Choroid plexus epithelial cell (primary cell): ENCODE measurements around the gene SGCD.

Experiments
- DNase-seq: peaks from one replicate; pipeline ENCODE4 v3.0.0-alpha.2; 2010; ENCODE audit warnings: low read depth
- H3K4me3 ChIP-seq: 2 replicates; pipeline ENCODE4 v1.5.1; 2011; ENCODE audit warnings: low read depth, mild to moderate bottlenecking, control low read depth, low read length, moderate library complexity
- TF ChIP-seq, protein P1 (sequence below): conservative IDR thresholded peaks from 2 replicates; pipeline ENCODE4 v1.5.1; 2011; ENCODE audit warnings: low read depth, mild to moderate bottlenecking, control low read depth, inconsistent platforms, low read length, moderate library complexity

Gene SGCD

DNA sequence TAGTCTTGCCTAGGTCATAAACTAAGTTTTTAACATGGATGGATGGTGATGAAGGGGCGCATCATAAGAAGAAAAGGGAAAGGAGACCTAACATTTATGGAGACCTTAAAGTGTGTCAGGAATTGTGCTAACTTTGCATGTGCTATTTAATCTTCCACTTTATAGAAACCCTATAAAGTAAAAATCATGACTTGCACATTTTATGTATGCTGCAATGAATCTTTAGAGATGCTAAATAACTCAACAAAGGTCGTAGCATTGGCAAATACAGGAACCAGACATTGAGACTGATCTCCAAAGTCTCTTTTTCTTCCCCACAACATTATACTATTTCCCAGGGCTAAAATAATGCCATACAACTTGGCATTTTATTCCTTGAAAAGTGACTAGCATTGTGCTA is 214.6 kb downstream of the SGCD start:
- no peak for DNase-seq
- TF ChIP-seq, protein P1, sequence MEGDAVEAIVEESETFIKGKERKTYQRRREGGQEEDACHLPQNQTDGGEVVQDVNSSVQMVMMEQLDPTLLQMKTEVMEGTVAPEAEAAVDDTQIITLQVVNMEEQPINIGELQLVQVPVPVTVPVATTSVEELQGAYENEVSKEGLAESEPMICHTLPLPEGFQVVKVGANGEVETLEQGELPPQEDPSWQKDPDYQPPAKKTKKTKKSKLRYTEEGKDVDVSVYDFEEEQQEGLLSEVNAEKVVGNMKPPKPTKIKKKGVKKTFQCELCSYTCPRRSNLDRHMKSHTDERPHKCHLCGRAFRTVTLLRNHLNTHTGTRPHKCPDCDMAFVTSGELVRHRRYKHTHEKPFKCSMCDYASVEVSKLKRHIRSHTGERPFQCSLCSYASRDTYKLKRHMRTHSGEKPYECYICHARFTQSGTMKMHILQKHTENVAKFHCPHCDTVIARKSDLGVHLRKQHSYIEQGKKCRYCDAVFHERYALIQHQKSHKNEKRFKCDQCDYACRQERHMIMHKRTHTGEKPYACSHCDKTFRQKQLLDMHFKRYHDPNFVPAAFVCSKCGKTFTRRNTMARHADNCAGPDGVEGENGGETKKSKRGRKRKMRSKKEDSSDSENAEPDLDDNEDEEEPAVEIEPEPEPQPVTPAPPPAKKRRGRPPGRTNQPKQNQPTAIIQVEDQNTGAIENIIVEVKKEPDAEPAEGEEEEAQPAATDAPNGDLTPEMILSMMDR: no peak
- no peak overlapping the region for H3K4me3 ChIP-seq

DNA sequence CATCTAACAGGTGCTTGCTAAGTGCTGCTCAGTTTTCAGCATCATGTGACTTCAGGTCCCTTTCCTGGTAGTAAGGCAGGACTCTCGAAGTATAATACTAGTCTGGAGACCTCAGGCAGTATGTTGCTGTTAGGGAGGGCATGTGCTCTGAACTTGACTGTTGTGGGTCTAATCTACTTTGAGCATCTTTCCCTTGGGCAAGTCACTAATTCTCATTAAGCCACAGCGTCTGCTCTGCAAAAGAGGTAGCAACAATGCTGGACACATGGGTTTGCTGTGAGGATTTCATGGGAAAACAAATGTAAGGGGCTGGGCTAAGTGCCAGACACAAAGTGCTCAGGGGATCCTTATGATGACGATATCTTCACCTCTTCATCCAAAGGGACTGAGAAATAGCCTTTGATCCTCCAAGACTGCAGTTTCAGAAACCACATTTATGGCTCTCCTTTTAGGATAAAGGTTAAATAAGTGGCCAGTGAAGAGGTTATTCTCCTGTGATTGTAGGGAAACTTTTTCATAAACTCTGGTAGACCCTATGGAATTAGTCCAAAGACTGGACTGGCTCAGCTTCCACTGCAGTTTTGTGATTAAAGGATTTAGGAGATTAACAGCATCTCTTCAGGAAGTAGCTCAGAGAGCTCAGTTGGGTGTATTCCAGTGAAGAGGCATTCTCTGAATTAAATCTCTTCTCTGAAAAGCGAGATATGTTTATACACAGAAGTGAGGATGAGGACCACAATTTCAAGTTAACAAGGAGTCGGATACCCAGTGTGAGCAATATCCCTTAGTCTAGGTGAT is 216.6 kb downstream of the SGCD start:
- no peak overlapping the region for H3K4me3 ChIP-seq
- TF ChIP-seq, protein P1: no peak
- no peak for DNase-seq

DNA sequence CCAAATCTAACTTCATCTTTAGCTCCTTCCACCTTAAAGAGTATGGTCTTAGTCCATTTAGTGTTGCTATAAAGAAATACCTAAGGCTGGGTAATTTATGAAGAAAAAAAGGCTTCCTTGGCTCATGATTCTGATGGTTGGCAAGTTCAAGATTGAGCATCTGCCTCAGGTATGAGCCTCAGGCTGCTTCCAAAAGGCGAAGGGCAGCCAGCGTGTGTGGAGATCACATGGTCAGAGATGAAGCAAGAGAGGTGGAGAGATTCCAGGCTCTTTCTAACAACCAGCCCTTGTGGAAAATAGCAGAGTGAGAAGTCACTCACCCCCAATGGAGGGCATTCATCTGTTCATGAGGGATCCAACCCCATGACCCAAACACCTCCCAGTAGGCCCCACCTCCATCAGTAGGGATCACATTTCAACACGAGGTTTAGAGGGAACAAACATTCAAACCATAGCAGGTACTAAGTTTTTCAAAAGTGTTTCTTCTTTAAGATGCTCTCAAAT is 225.9 kb downstream of the SGCD start:
- TF ChIP-seq, protein P1: no peak
- no peak overlapping the region for H3K4me3 ChIP-seq
- DNase-seq: no peak

DNA sequence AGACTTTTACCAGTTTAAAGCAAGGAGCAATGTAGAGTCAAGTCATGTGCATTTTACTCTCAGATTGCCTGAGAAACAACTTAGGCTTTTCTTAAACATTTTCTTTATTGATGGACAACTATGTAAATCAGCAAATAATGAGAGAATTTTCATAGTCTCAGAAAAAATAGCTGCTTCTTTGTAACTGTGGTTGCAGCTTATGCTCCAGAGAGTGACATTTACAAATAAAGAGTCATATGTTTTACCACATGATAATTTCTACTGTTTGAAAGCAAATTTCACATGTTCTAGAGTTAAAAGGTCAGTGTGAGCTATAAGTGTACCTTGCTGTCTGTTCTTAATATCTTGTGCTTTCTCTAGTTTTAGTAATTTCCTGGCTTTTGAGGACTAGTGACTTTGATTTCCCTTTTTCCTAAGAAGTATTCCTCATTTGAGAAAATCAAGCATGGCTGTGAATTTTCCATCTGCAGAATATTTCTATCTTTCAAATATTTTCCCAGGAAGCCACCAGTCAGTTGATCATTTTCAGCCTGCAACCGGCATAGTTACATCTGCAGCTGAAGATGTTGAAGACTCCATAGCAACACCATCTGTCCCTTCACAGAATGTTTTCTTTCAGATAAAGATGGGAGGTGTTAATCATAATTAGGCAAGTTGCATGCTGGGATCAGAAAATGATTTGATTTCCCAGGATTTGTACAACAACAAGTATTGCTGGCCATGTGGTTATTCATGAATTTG is 229.9 kb downstream of the SGCD start:
- no peak for DNase-seq
- H3K4me3 ChIP-seq: no peak overlapping the region
- TF ChIP-seq, protein P1: no peak

DNA sequence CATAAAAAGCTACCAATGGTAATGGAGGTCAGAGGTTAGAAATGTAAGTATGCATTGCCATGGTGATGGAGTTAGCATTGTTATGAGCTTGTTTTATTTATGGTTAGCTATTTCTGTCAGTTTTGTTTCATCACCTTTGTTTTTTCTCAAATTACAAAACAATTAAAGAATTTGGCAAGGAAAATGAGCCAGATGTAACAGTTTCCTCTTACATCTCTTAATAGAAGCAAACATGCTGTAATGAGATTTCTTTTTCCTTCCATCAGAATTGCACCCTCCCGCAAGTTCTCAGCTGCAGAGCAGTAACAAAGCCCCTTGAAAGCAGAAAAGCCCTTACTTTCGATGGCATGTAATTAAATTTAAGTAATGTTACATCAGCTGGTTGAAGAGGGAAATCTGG is 233.0 kb downstream of the SGCD start:
- DNase-seq: no peak
- TF ChIP-seq, protein P1: no peak
- H3K4me3 ChIP-seq: no peak overlapping the region

DNA sequence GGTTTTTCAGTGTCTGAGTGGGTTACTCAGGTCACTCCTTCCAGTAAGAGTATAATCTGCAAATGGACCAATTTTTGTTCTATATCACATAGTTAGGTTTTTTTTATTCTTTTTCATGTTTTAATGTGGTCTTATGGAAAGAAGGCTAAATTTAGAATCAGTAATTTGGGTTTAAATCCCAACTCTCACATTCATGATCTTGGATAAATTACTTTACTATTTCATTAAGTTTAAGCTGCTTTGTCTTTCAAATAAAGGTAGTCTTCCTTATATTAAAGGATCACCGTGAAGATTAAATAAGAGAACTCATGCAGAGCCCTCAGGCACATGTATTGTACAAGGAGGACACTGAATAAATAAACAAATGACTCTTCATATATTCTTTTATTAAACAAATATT is 234.7 kb downstream of the SGCD start:
- no peak overlapping the region for H3K4me3 ChIP-seq
- TF ChIP-seq, protein P1: no peak
- DNase-seq: no peak
